DOHH2 (cell line): ENCODE measurements around the gene RNU6-1.

Experiments used
- EZH2phosphoT487 ChIP-seq: fragments of 200-600 bp; sonication (generic); IDR thresholded peaks from 2 replicates; pipeline ENCODE4 v1.6.1; 2017; ENCODE audit warnings: borderline replicate concordance, mild to moderate bottlenecking, antibody characterized with exemption, low read length, moderate library complexity, mixed read lengths
- TF ChIP-seq, protein P1 (sequence below): fragments of 200-600 bp; sonication (generic); IDR thresholded peaks from one replicate; pipeline ENCODE4 v1.5.1; 2014; ENCODE audit warnings: antibody characterized with exemption, mild to moderate bottlenecking, low read depth, low read length; ENCODE audit not compliant: poor library complexity, severe bottlenecking

DNA sequence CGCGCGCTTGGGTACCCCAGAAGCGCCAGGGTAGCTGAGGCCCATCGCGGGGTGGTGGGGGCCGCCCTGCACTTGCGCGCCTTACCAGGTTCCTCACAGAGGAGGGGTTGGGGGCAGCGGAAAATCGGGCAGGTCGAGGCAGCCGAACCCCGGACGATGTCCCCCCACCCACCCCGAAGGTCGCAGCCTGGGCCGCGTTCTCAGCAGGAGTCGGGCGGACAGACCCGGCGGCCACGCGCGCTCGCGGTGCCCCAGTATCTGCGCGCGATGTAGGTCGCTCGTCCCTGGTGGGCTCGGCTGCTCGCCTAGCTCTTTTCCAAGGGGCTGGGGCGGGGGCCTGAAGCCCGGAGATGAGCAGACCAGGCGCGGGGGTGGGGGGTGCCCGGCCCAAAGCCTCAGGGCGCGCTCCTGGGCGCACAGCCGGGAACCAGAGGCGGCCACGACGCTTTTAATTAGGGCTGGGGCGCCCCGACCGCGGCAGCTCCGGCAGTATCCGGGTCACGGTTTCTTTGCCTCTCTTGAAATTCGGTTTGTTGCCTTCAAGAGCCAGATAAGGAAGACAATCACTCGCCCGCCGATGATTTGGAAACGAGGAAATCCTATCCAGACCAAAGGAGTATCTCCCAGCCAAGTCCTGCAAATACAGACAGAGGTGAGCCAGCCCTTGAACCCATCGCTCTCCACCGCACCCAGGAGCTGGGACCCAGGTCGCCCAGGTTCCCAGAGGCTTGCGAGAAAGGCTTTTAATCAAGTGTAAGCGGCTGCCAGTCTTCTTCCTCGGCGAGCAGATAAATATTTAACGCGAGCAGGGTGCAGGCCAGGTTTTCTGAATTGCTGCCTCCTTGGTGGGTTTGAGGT lies 10.0 kb downstream of the RNU6-1 start:
- TF ChIP-seq, protein P1, sequence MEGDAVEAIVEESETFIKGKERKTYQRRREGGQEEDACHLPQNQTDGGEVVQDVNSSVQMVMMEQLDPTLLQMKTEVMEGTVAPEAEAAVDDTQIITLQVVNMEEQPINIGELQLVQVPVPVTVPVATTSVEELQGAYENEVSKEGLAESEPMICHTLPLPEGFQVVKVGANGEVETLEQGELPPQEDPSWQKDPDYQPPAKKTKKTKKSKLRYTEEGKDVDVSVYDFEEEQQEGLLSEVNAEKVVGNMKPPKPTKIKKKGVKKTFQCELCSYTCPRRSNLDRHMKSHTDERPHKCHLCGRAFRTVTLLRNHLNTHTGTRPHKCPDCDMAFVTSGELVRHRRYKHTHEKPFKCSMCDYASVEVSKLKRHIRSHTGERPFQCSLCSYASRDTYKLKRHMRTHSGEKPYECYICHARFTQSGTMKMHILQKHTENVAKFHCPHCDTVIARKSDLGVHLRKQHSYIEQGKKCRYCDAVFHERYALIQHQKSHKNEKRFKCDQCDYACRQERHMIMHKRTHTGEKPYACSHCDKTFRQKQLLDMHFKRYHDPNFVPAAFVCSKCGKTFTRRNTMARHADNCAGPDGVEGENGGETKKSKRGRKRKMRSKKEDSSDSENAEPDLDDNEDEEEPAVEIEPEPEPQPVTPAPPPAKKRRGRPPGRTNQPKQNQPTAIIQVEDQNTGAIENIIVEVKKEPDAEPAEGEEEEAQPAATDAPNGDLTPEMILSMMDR, result no peak
- no peak for TF ChIP-seq EZH2phosphoT487
